Measurements from ENCODE around the gene LCE3B.

DNA sequence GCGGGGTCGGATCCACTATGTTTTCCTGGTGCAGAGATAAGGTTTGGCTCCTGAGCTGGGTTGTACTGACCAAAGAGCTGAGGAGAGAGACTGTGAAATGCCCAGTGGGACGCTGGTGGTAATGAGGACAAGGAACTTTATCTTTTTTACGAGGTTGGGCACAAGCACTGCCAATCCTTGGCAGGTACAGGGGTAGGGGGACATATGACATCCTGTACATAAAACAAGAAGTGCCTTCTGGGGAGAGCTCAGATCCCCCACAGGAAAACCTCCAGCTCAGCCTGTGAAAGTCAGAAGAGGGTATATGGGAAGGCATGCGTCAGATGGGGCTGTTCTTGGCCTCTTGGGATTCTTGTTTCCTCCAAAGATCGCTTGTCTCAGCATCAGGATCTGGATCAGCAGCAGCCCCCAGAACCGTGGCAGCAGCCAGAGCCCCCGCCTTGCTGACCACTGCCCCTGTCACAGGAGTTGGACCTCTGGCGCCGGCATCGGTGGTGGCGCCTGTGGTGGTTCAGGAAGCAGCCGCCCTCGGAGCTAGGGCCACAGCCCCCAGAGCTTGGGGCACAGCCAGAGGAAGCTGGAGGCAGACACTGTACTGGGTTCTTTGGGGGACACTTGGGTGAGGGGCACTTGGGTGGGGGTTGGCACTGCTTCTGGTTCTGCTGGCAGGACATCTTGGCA is 47.9 kb upstream of the LCE3B start:
- TF ChIP-seq, protein P1, sequence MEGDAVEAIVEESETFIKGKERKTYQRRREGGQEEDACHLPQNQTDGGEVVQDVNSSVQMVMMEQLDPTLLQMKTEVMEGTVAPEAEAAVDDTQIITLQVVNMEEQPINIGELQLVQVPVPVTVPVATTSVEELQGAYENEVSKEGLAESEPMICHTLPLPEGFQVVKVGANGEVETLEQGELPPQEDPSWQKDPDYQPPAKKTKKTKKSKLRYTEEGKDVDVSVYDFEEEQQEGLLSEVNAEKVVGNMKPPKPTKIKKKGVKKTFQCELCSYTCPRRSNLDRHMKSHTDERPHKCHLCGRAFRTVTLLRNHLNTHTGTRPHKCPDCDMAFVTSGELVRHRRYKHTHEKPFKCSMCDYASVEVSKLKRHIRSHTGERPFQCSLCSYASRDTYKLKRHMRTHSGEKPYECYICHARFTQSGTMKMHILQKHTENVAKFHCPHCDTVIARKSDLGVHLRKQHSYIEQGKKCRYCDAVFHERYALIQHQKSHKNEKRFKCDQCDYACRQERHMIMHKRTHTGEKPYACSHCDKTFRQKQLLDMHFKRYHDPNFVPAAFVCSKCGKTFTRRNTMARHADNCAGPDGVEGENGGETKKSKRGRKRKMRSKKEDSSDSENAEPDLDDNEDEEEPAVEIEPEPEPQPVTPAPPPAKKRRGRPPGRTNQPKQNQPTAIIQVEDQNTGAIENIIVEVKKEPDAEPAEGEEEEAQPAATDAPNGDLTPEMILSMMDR (IDR thresholded peaks at IDR 0.05) = no peak
- TF ChIP-seq POLR2A (IDR thresholded peaks at IDR 0.05) = no peak
